ENCODE measurements around the gene ZNF45. TPM values are rescaled to one million over a fixed set of nuclear protein-coding genes. Genes with fewer than 3 reads are reported as not detected.
"Not testable (repeated sequence)": the region's sequence is repeated elsewhere in the genome, so short reads cannot be mapped to it uniquely, and the experiment has no call there.

Gene ZNF45
- total RNA-seq, 1 experiment from 2014 or later, result 22.8 TPM

DNA sequence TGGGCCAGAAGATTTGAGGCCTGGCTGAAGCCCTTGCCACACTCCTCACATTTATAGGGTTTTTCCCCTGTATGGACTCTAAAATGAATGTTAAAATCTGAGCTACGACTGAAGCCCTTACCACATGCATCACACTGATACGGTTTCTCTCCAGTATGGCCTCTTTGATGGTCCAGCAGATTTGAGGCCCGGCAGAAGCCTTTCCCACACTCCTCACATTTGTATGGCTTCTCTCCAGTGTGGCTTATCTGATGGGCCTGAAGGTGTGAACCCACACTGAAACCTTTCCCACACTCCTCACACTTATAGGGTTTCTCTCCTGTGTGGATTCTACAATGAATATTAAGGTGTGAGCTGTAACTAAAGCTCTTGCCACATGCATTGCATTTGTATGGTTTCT lies 21.0 kb downstream of the ZNF45 start:
- no peak for DNase-seq (ENCODE audit: low read depth)

GRCh38 chr19:43913383-43913782 lies 21.7 kb downstream of the ZNF45 start:
- no peak for DNase-seq (ENCODE audit: low read depth)

DNA sequence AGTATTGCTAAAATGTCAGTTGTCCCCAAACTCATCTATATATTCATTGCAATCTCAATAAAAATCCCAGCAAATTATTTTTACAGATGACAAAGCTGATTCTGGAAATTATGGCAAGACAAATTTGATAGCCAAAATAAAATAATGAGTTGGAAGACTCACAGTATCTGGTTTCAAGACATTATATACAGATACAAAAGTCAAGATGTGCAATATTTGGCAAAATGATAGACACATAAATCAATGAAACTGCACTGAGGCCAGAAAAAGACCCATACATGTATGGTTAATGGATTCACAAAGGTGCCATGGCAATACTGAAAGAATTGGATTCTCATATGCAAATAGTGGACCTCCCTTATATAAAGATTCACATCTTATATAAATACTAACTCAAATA lies 24.2 kb downstream of the ZNF45 start:
- DNase-seq (ENCODE audit: low read depth), result no peak

- no peak for DNase-seq (ENCODE audit: low read depth)
Observed at GRCh38 chr19:43908659-43909058, 26.4 kb downstream of the ZNF45 start.

DNA sequence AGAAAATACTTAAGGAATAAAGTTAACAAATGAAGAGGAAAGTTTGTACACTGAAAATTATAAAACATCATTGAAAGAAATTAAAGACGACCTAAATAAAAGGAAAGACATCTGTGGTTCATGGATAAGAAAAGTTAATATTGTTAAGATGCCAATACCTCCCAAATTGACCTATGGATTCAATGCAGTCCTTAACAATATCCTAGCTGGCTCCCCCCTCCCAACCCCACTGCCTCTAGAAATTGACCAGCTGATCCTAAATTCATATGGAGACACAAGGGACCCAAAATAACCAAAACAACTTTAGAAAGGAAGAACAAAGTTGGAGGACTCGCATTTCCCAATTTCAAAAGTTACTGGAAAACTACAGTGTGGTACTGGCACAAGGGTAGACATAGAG lies 28.3 kb downstream of the ZNF45 start:
- DNase-seq (ENCODE audit: low read depth), result no peak

- no peak for DNase-seq (ENCODE audit: low read depth)
Observed at GRCh38 chr19:43905897-43906296, 29.2 kb downstream of the ZNF45 start.

- DNase-seq (ENCODE audit: low read depth), result no peak
Observed at GRCh38 chr19:43902399-43902798, 32.7 kb downstream of the ZNF45 start.

DNA sequence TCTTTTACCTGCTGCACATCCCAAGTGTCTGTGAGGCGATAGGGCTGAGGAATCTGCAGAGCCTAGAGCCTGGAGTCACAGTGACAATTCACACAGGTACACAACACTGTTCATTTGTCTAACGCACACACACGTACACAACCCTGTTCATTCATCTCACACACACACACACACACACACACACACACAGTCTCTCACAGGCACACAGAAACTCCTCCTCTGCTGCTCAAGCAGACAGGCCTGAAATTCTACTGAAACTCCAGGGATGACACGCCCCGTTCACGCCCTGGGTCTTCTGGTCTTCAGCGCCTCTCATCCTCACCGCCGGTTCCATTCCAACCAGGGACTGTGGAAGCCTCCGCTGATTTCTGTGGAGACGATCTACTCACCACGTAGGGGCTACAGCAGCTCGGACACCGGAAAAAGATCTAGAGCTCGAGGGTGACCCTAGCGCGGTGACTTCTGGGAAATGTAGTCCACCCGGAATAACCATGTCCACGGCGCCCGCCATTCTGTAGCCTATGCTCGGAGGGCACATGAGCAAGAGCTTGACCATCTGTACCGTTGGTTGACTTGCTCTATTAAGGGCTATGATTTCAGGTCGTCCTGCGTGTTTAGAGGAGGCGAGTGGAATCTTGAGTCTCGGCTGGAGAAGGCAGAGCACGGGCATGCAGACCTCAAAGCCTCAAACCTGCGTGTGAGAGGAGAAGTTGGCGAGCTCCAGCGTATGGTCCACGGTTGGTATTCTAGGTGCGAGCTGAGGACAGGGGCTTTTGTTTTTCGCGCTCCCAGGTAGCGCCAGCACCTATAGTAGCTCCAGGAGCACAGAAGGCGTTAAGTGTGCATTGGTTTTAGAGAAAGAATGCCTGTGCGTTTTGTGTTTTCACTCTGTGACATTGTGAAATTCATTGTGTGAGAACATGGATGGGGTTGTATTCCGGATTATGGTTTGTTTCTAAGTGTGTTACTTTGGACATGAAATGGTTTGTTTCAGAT lies 33.4 kb downstream of the ZNF45 start:
- DNase-seq (ENCODE audit: low read depth), result peak; percentile 84

DNA sequence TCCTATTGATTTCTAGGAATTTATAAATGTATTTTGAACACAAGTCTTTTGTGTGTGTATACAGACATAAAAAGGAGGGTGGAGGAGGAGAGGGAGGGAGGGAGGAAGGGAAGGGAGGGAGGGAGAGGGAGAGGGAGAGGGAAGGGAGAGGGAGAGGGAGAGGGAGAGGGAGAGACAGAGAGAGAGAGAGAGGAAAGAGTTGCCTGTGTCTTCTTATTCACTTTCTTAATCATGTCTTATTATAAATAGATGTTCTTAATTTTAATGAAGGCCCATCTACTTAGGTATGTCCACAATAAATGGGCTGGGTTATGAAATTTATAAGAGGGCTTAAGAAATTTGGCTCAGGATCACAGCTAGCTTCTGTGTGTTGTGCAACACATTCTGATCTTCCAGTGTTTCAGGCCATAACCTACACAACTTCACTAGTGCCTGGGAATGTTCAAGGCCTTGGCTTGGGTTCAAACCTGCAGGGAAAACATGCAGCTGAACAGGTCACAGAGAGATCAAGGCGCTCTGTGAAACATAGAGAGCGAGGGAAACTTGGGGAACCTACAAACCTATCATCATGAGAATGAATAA lies 39.3 kb downstream of the ZNF45 start:
- no peak for DNase-seq (ENCODE audit: low read depth)

GRCh38 chr19:43883864-43884263 lies 51.2 kb downstream of the ZNF45 start, which contains the start of gene ZNF404:
Gene ZNF404, minus strand, starts transcription at chr19:43883964.
- no peak for DNase-seq (ENCODE audit: low read depth)

- DNase-seq (ENCODE audit: low read depth), result no peak
Observed at GRCh38 chr19:43880483-43880882, 54.6 kb downstream of the ZNF45 start.

- DNase-seq (ENCODE audit: low read depth), result peak; percentile 34
Observed at GRCh38 chr19:43872547-43873336, 62.3 kb downstream of the ZNF45 start.

- DNase-seq (ENCODE audit: low read depth), result not testable (repeated sequence)
Observed at GRCh38 chr19:43866923-43867322, 68.2 kb downstream of the ZNF45 start.

Small RNA genes lying within 50 kb of the gene (small RNA-seq; reads per million reads assigned to genes)
- not detected for gene AC006213.5

Other genes starting within 250 kb of the ZNF45 start
- gene IRGC, start 219.2 kb downstream of the ZNF45 start, total RNA-seq (2014; rRNA removed; shearing (Covaris generic)), result not detected in 2 replicates
- gene SMG9, start 180.3 kb downstream of the ZNF45 start, total RNA-seq (2014; rRNA removed; shearing (Covaris generic)), result 29.0 and 37.5 TPM in 2 replicates
- gene KCNN4, start 154.3 kb downstream of the ZNF45 start, total RNA-seq (2014; rRNA removed; shearing (Covaris generic)), result 108 and 120 TPM in 2 replicates
- 0.07 and 0.37 TPM in 2 replicates for gene LYPD5, start 132.8 kb downstream of the ZNF45 start, total RNA-seq (2014; rRNA removed; shearing (Covaris generic))
- 4.3 and 6.0 TPM in 2 replicates for gene ZNF283, start 108.0 kb downstream of the ZNF45 start, total RNA-seq (2014; rRNA removed; shearing (Covaris generic))
- gene ZNF404, start 51.3 kb downstream of the ZNF45 start, total RNA-seq (2014; rRNA removed; shearing (Covaris generic)), result 1.1 and 1.2 TPM in 2 replicates
- 3.1 and 3.7 TPM in 2 replicates for gene ZNF221, start 15.9 kb upstream of the ZNF45 start, total RNA-seq (2014; rRNA removed; shearing (Covaris generic))
- gene ZNF155, start 48.9 kb upstream of the ZNF45 start, total RNA-seq (2014; rRNA removed; shearing (Covaris generic)), result 4.4 and 5.3 TPM in 2 replicates
- gene ZNF230, start 67.7 kb upstream of the ZNF45 start, total RNA-seq (2014; rRNA removed; shearing (Covaris generic)), result 2.6 and 5.3 TPM in 2 replicates
- 3.7 and 5.6 TPM in 2 replicates for gene ZNF222, start 90.1 kb upstream of the ZNF45 start, total RNA-seq (2014; rRNA removed; shearing (Covaris generic))
- 4.2 and 6.1 TPM in 2 replicates for gene ZNF223, start 116.8 kb upstream of the ZNF45 start, total RNA-seq (2014; rRNA removed; shearing (Covaris generic))
- gene ZNF284, start 136.9 kb upstream of the ZNF45 start, total RNA-seq (2014; rRNA removed; shearing (Covaris generic)), result 4.1 and 5.0 TPM in 2 replicates
- gene ZNF224, start 159.1 kb upstream of the ZNF45 start, total RNA-seq (2014; rRNA removed; shearing (Covaris generic)), result 8.3 and 13.5 TPM in 2 replicates
- 2.9 and 3.4 TPM in 2 replicates for gene ZNF225, start 178.1 kb upstream of the ZNF45 start, total RNA-seq (2014; rRNA removed; shearing (Covaris generic))
- 6.7 and 8.1 TPM in 2 replicates for gene ZNF234, start 206.3 kb upstream of the ZNF45 start, total RNA-seq (2014; rRNA removed; shearing (Covaris generic))
- 16.7 and 21.8 TPM in 2 replicates for gene ZNF226, start 229.8 kb upstream of the ZNF45 start, total RNA-seq (2014; rRNA removed; shearing (Covaris generic))

Data from HT1080 (cell line).